Activated CD8-positive, alpha-beta T cell treated with anti-CD3 and anti-CD28 coated beads for 36 hours (primary cell): ENCODE measurements around the gene NCOA7. TPM values are rescaled to one million over a fixed set of nuclear protein-coding genes. Genes with fewer than 3 reads are reported as not detected.

Source experiments
- ATAC-seq: fragments of 200-7000 bp; cut with Tn5 transposase; one replicate; pipeline ENCODE4 v1.10.0; 2021; ENCODE audit warnings: mild to moderate bottlenecking, moderate library complexity
- CTCF ChIA-PET: fragments of 350-600 bp; sonication (Branson Sonifier 250); formaldehyde crosslinking; loops from one replicate; lab custom pipeline; 2021; ENCODE audit warnings: antibody characterized with exemption; lab: Charles Lee
- POLR2A ChIA-PET: fragments of 350-600 bp; sonication (Branson Sonifier 250); formaldehyde crosslinking; loops from one replicate; lab custom pipeline; 2021; ENCODE audit warnings: antibody characterized with exemption; lab: Charles Lee
- DNase-seq: peaks from one replicate; pipeline ENCODE4 v3.0.0-alpha.2; 2020
- H3K27ac Mint-ChIP-seq: one replicate; pipeline ENCODE4 v1.8.0; 2021; ENCODE audit warnings: mild to moderate bottlenecking, mixed read lengths
- H3K27me3 Mint-ChIP-seq: one replicate; pipeline ENCODE4 v1.8.0; 2021; ENCODE audit warnings: mixed read lengths
- H3K36me3 Mint-ChIP-seq: one replicate; pipeline ENCODE4 v1.8.0; 2021; ENCODE audit warnings: low read depth, mixed read lengths
- H3K4me1 Mint-ChIP-seq: one replicate; pipeline ENCODE4 v1.8.0; 2021; ENCODE audit warnings: low read depth, mixed read lengths
- H3K4me3 Mint-ChIP-seq: one replicate; pipeline ENCODE4 v1.8.0; 2021; ENCODE audit warnings: mild to moderate bottlenecking, moderate library complexity, mixed read lengths
- H3K9me3 Mint-ChIP-seq: one replicate; pipeline ENCODE4 v1.8.0; 2021; ENCODE audit warnings: mixed read lengths
- CTCF ChIP-seq: fragments of 200-600 bp; IDR thresholded peaks from one replicate; pipeline ENCODE4 v1.8.0; 2022; ENCODE audit warnings: antibody characterized with exemption, mild to moderate bottlenecking
- intact Hi-C: fragments of 100-400 bp; cut with micrococcal nuclease; formaldehyde crosslinking; loops from one replicate; pipeline ENCODE4 v1.10.0; 2022
- total RNA-seq, 2 experiments: library from RNA; stranded (reverse); gene quantifications; one replicate each; pipeline ENCODE4 v1.2.3, GENCODE V29; 2021

Gene NCOA7
- total RNA-seq, 2 experiments from 2014 or later = 43.4 to 44.9 TPM

- H3K4me1 Mint-ChIP-seq = peaks cover 46% of the 10 kb centered on the region
- no peak for TF ChIP-seq CTCF
- POLR2A ChIA-PET = interaction anchor here (0.5 to 5.9 kb wide), 15 partner anchors 8 to 488 kb away, joined by 3 to 124 read pairs (median 4); partner anchors contain the start of genes HDDC2 and HINT3
- CTCF ChIA-PET = interaction anchor here (0.9 to 5.9 kb wide), 22 partner anchors 8 to 488 kb away, joined by 3 to 75 read pairs (median 5); partner anchors contain the start of genes HDDC2, HINT3 and TRMT11
- H3K27ac Mint-ChIP-seq = peak overlapping the region; percentile 98
- intact Hi-C loops = loop anchor here (5.0 kb wide), 1 partner anchor 128 kb away; no protein-coding TSS in a partner anchor
- ATAC-seq (peak; percentile 26), DNase-seq (peak; percentile 54)
- peak overlapping the region; percentile 84 for H3K4me3 Mint-ChIP-seq
- peaks cover 35% of the 10 kb centered on the region for H3K36me3 Mint-ChIP-seq
- H3K9me3 Mint-ChIP-seq = no peaks in the 10 kb centered on the region
- H3K27me3 Mint-ChIP-seq = no peaks in the 10 kb centered on the region
Measured at GRCh38 chr6:125789576-125790357, 993 bp upstream of the NCOA7 start.

GRCh38 chr6:125791151-125791819 lies 525 bp downstream of the NCOA7 start:
- ChIA-PET POLR2A (interaction anchor here (1.0 to 5.9 kb wide), 10 partner anchors 10 to 183 kb away, joined by 3 to 124 read pairs (median 6); partner anchors contain the start of gene HINT3), CTCF (interaction anchor here (0.6 to 5.9 kb wide), 32 partner anchors 8 to 549 kb away, joined by 3 to 75 read pairs (median 5); partner anchors contain the start of genes CENPW, HINT3 and TRMT11)
- intact Hi-C loops = loop anchor here (5.0 kb wide), 1 partner anchor 126 kb away; no protein-coding TSS in a partner anchor
- Mint-ChIP-seq H3K4me3 (peak overlapping the region; percentile 94), H3K27ac (peak overlapping the region; percentile 89), H3K27me3 (no peaks in the 10 kb centered on the region), H3K36me3 (peaks cover 27% of the 10 kb centered on the region), H3K9me3 (no peaks in the 10 kb centered on the region), H3K4me1 (peaks cover 56% of the 10 kb centered on the region)
- ATAC-seq (peak; percentile 28), DNase-seq (peak; percentile 65)
- peak; percentile 62 for TF ChIP-seq CTCF

GRCh38 chr6:125791820-125792165 lies 1.0 kb downstream of the NCOA7 start:
- Mint-ChIP-seq H3K4me3 (peak overlapping the region; percentile 94), H3K36me3 (peaks cover 23% of the 10 kb centered on the region), H3K27ac (peak overlapping the region; percentile 89), H3K9me3 (no peaks in the 10 kb centered on the region), H3K27me3 (no peaks in the 10 kb centered on the region), H3K4me1 (peaks cover 56% of the 10 kb centered on the region)
- TF ChIP-seq CTCF = peak; percentile 39
- CTCF ChIA-PET = interaction anchor here (0.6 to 5.9 kb wide), 28 partner anchors 8 to 548 kb away, joined by 3 to 75 read pairs (median 4); partner anchors contain the start of genes CENPW and HINT3
- POLR2A ChIA-PET = interaction anchor here (1.0 to 5.9 kb wide), 8 partner anchors 10 to 165 kb away, joined by 3 to 124 read pairs (median 12); partner anchors contain the start of gene HINT3
- intact Hi-C loops = loop anchor here (5.0 kb wide), 1 partner anchor 126 kb away; no protein-coding TSS in a partner anchor
- ATAC-seq (no peak), DNase-seq (no peak)

GRCh38 chr6:125792172-125792571 lies 1.4 kb downstream of the NCOA7 start:
- intact Hi-C loops = loop anchor here (5.0 kb wide), 1 partner anchor 125 kb away; no protein-coding TSS in a partner anchor
- Mint-ChIP-seq H3K27ac (peak overlapping the region; percentile 75), H3K4me1 (peaks cover 58% of the 10 kb centered on the region), H3K36me3 (peaks cover 19% of the 10 kb centered on the region), H3K9me3 (no peaks in the 10 kb centered on the region), H3K27me3 (no peaks in the 10 kb centered on the region), H3K4me3 (peak overlapping the region; percentile 94)
- ATAC-seq (no peak), DNase-seq (no peak)
- ChIA-PET POLR2A (interaction anchor here (1.0 to 5.9 kb wide), 5 partner anchors 10 to 165 kb away, joined by 3 to 124 read pairs (median 18); partner anchors contain the start of gene HINT3), CTCF (interaction anchor here (0.6 to 5.9 kb wide), 25 partner anchors 7 to 548 kb away, joined by 3 to 75 read pairs (median 4); partner anchors contain the start of genes CENPW and HINT3)
- TF ChIP-seq CTCF = no peak
